GM12878 (cell line): ENCODE results near the gene GNG12. TPM values are rescaled to one million over a fixed set of nuclear protein-coding genes. Genes with fewer than 3 reads are reported as not detected.

Experiments used
- ATF7 ChIP-seq: fragments of 450-650 bp; IDR thresholded peaks from 2 replicates; pipeline ENCODE4 v1.6.1; 2016; ENCODE audit warnings: low read depth, mild to moderate bottlenecking
- GATAD2B ChIP-seq: fragments of 450-650 bp; conservative IDR thresholded peaks from 2 replicates; pipeline ENCODE4 v1.6.1; 2017; ENCODE audit warnings: low read depth, mild to moderate bottlenecking, moderate library complexity
- POU2F2 ChIP-seq: IDR thresholded peaks from 3 replicates; pipeline ENCODE4 v1.6.1; 2011; ENCODE audit warnings: low read depth, mild to moderate bottlenecking, low read length, borderline replicate concordance
- polyA plus RNA-seq, 11 experiments: library from polyadenylated mRNA; depleted of rRNA in 4 of 11; unstranded in 6 of 11; stranded (reverse) in 5 of 11; fragments of >200 nt; fragmentation: Nextera tagmentation in 4 of 11; fragmentation: Illumina TruSeq in 1 of 11; extraction: Ambion mirVana in 4 of 11; extraction: Trizol in 1 of 11; gene quantifications; 1 replicate in 1 of 11; 2 replicates in 10 of 11; pipeline versions ENCODE4 v1.2.1 to v1.2.3, GENCODE V29; 2011 to 2016; ENCODE audit warnings: inconsistent platforms in 2 of 11, missing spikeins in 2 of 11, low read depth in 1 of 11
- total RNA-seq, 4 experiments: library from RNA; depleted of rRNA in 3 of 4; stranded (reverse); fragments of >200 nt in 3 of 4; fragmentation: Illumina TruSeq in 1 of 4; extraction: Trizol in 1 of 4; gene quantifications; 2 replicates each; pipeline versions ENCODE4 v1.2.1 to v1.2.3, GENCODE V29; 2013 to 2021
- TF ChIP-seq, protein P1 (sequence below): fragments of 450-650 bp; formaldehyde crosslinking; IDR thresholded peaks from 2 replicates; pipeline ENCODE4 v1.5.0; 2022; ENCODE audit warnings: mild to moderate bottlenecking, missing genetic modification characterization
- TF ChIP-seq, protein P2 (sequence below): fragments of 150-350 bp; IDR thresholded peaks from 2 replicates; pipeline ENCODE4 v1.6.1; 2014; ENCODE audit warnings: mild to moderate bottlenecking, low read depth, low read length
- TF ChIP-seq, protein P3 (sequence below): IDR thresholded peaks from 2 replicates; pipeline ENCODE4 v1.6.1; 2011; ENCODE audit warnings: borderline replicate concordance, low read depth, mild to moderate bottlenecking, moderate library complexity, low read length; ENCODE audit not compliant: insufficient read depth, poor library complexity, severe bottlenecking

GNG12 gene
- total and polyA plus RNA-seq, 10 of the 15 experiments (the other 5 are each of a cell fraction or from before 2014, with no cell fraction given) = 0.22 to 32.8 (median 0.35) TPM

DNA sequence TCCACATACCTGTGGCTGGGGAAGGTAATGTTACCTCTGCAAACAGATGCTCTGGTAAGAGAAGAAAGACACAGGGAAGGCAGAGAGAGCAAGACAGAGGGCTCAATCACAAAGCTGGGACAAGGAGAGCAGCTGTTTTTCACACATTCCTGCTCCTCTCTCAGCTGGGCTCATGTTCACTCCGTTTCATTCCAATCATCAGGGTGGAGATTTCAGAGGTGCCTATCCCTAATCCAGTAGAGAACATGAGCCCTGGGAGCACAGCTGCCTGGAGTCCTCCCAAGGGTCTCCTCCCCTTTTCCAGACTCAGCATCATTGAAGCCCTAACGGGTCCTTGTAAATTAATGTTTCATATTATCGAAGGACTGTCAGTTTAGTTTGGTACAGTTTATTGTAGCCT is 128.9 kb downstream of the GNG12 start (continued):
- TF ChIP-seq, protein P1, sequence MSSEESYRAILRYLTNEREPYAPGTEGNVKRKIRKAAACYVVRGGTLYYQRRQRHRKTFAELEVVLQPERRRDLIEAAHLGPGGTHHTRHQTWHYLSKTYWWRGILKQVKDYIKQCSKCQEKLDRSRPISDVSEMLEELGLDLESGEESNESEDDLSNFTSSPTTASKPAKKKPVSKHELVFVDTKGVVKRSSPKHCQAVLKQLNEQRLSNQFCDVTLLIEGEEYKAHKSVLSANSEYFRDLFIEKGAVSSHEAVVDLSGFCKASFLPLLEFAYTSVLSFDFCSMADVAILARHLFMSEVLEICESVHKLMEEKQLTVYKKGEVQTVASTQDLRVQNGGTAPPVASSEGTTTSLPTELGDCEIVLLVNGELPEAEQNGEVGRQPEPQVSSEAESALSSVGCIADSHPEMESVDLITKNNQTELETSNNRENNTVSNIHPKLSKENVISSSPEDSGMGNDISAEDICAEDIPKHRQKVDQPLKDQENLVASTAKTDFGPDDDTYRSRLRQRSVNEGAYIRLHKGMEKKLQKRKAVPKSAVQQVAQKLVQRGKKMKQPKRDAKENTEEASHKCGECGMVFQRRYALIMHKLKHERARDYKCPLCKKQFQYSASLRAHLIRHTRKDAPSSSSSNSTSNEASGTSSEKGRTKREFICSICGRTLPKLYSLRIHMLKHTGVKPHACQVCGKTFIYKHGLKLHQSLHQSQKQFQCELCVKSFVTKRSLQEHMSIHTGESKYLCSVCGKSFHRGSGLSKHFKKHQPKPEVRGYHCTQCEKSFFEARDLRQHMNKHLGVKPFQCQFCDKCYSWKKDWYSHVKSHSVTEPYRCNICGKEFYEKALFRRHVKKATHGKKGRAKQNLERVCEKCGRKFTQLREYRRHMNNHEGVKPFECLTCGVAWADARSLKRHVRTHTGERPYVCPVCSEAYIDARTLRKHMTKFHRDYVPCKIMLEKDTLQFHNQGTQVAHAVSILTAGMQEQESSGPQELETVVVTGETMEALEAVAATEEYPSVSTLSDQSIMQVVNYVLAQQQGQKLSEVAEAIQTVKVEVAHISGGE (CRISPR knock-in tag) = no peak
- TF ChIP-seq GATAD2B = no peak
- TF ChIP-seq, protein P2, sequence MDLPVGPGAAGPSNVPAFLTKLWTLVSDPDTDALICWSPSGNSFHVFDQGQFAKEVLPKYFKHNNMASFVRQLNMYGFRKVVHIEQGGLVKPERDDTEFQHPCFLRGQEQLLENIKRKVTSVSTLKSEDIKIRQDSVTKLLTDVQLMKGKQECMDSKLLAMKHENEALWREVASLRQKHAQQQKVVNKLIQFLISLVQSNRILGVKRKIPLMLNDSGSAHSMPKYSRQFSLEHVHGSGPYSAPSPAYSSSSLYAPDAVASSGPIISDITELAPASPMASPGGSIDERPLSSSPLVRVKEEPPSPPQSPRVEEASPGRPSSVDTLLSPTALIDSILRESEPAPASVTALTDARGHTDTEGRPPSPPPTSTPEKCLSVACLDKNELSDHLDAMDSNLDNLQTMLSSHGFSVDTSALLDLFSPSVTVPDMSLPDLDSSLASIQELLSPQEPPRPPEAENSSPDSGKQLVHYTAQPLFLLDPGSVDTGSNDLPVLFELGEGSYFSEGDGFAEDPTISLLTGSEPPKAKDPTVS = no peak
- no peak for TF ChIP-seq ATF7
- TF ChIP-seq POU2F2 = no peak
- TF ChIP-seq, protein P3, sequence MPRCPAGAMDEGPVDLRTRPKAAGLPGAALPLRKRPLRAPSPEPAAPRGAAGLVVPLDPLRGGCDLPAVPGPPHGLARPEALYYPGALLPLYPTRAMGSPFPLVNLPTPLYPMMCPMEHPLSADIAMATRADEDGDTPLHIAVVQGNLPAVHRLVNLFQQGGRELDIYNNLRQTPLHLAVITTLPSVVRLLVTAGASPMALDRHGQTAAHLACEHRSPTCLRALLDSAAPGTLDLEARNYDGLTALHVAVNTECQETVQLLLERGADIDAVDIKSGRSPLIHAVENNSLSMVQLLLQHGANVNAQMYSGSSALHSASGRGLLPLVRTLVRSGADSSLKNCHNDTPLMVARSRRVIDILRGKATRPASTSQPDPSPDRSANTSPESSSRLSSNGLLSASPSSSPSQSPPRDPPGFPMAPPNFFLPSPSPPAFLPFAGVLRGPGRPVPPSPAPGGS = no peak
- TF ChIP-seq, all 136 proteins: peak for 0
